HG03342 (cell line): ENCODE results near the gene CACNA2D3.

Experiments
- ATAC-seq: cut with Tn5 transposase; IDR thresholded peaks from one replicate; pipeline ENCODE4 v1.9.1; 2021; ENCODE audit warnings: mild to moderate bottlenecking, moderate library complexity; ENCODE audit not compliant: unreplicated experiment

The CACNA2D3 gene

GRCh38 chr3:54126551-54126950, 4.2 kb downstream of the CACNA2D3 start:
- ATAC-seq: no peak

GRCh38 chr3:54127499-54128056, 5.2 kb downstream of the CACNA2D3 start:
- no peak for ATAC-seq

- ATAC-seq: no peak
These were observed 8.8 kb downstream of the CACNA2D3 start for GRCh38 chr3:54131026-54131605.

- ATAC-seq: no peak
These were observed 9.5 kb downstream of the CACNA2D3 start for GRCh38 chr3:54131890-54132289.

- ATAC-seq: no peak
These were observed 10.3 kb downstream of the CACNA2D3 start for GRCh38 chr3:54132685-54133084.

GRCh38 chr3:54133196-54133595, 10.8 kb downstream of the CACNA2D3 start:
- ATAC-seq: no peak

GRCh38 chr3:54134155-54134554, 11.8 kb downstream of the CACNA2D3 start:
- no peak for ATAC-seq

GRCh38 chr3:54134713-54135112, 12.4 kb downstream of the CACNA2D3 start:
- no peak for ATAC-seq

- no peak for ATAC-seq
These were observed 15.0 kb downstream of the CACNA2D3 start for GRCh38 chr3:54137311-54137710.

GRCh38 chr3:54138937-54139547, 16.7 kb downstream of the CACNA2D3 start:
- no peak for ATAC-seq

GRCh38 chr3:54139630-54140029, 17.3 kb downstream of the CACNA2D3 start:
- ATAC-seq: no peak

- no peak for ATAC-seq
These were observed 21.9 kb downstream of the CACNA2D3 start for GRCh38 chr3:54144284-54144683.

- no peak for ATAC-seq
These were observed 24.3 kb downstream of the CACNA2D3 start for GRCh38 chr3:54146506-54147239.

GRCh38 chr3:54150864-54151467, 28.6 kb downstream of the CACNA2D3 start:
- no peak for ATAC-seq

GRCh38 chr3:54153477-54153876, 31.1 kb downstream of the CACNA2D3 start:
- no peak for ATAC-seq

- no peak for ATAC-seq
These were observed 35.5 kb downstream of the CACNA2D3 start for GRCh38 chr3:54157860-54158259.

- ATAC-seq: no peak
These were observed 37.6 kb downstream of the CACNA2D3 start for GRCh38 chr3:54159917-54160316.

- no peak for ATAC-seq
These were observed 41.1 kb downstream of the CACNA2D3 start for GRCh38 chr3:54163441-54163840.

- ATAC-seq: no peak
These were observed 42.0 kb downstream of the CACNA2D3 start for GRCh38 chr3:54164192-54164975.

- no peak for ATAC-seq
These were observed 43.5 kb downstream of the CACNA2D3 start for GRCh38 chr3:54165865-54166264.

GRCh38 chr3:54167999-54168398, 45.6 kb downstream of the CACNA2D3 start:
- no peak for ATAC-seq
